Islet precursor cell (in vitro differentiated cells): ENCODE results near the gene SPRING1.

Source experiments
- DNase-seq: peaks from one replicate; pipeline ENCODE4 v3.0.0-alpha.2; 2018

SPRING1 gene

GRCh38 chr12:116707751-116708150 is 30.1 kb downstream of the SPRING1 start:
- peak; percentile 49 for DNase-seq

DNA sequence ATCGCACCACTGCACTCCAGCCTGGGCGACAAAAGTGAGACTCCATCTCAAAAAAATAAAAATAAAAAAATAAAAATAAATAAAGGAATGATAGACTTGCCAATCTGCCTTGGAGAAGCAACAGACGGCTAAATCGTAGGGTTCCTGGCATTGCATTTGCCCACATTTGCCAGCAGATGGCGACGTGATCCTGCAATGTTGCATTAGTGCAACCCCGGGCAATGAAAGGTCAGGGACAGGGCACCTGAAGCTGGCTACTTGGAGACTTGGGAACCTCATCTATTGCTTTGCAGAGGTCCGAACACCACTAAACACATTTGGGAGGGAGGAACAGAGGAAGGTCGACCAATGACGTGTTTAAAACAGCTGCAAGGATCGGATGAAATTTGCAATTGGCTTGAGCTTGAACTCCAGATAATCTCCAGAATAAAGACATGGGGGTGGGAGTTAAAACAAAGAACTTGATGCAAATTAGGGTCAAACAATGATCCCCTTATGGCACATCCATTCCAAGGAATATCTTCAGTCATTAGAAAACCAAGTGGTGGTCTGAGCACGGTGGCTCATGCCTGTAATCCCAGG is 34.6 kb downstream of the SPRING1 start:
- DNase-seq, result peak; percentile 86

DNA sequence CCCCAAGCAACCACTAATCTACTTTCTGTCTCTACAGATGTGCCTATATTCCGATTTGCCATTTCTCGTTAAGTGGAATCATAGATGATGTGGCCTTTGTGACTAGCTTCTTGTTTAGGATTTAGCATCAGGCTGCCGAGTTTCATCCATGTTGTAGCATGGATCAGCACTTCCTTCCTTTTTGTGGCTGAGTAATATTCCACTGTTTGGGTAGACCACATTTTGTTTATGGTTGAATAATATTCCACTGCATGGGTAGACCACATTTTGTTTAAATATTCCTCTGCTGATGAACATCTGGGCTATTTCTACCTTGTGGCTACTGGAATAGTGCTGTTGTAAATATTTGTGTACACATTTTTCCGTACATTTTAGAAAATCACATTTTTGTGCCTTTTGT is 36.4 kb downstream of the SPRING1 start:
- no peak for DNase-seq

GRCh38 chr12:116700066-116700465 is 37.8 kb downstream of the SPRING1 start:
- DNase-seq, result no peak

GRCh38 chr12:116698554-116699075 is 39.3 kb downstream of the SPRING1 start:
- no peak for DNase-seq

DNA sequence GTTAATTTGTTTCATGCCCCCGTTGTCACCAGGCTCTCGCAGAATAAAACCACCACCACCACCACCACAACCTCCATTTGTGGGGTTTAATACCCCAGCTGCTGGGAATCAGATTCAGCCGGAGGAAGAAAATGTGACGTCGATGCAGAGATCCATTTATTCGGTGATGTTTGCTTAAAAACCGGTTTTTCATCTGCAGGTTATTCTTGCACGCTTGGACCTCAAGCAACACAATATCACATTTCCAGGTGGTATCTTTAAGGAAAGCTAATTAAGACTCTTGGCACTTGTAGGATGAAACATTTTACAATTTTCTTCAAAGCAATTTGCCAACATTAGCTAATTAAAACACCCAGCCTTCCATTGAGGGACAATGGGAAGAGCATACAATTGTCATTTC is 39.8 kb downstream of the SPRING1 start:
- DNase-seq, result no peak

GRCh38 chr12:116697716-116698115 is 40.2 kb downstream of the SPRING1 start:
- DNase-seq, result no peak

- peak; percentile 85 for DNase-seq
These were observed 40.6 kb downstream of the SPRING1 start for GRCh38 chr12:116697305-116697704.

DNA sequence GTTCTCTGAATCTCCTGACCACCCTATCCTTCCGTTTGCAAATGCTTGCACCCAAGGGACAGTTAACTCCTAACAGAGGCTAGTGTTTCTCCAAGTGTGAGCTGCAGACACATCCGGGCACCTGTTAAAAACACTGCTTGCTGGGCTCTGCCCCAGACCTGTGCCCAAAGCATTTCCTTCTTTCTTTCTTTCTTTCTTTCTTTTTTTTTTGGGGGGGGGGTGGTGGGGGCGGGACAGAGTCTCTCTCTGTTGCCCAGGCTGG is 42.5 kb downstream of the SPRING1 start:
- no peak for DNase-seq

- DNase-seq, result no peak
These were observed 43.0 kb downstream of the SPRING1 start for GRCh38 chr12:116694653-116695463.

GRCh38 chr12:116693286-116694227 is 44.3 kb downstream of the SPRING1 start:
- DNase-seq, result peak; percentile 52

- no peak for DNase-seq
These were observed 45.3 kb downstream of the SPRING1 start for GRCh38 chr12:116692605-116693004.

GRCh38 chr12:116691636-116692035 is 46.2 kb downstream of the SPRING1 start:
- DNase-seq, result no peak

- DNase-seq, result no peak
These were observed 46.7 kb downstream of the SPRING1 start for GRCh38 chr12:116691205-116691604.

DNA sequence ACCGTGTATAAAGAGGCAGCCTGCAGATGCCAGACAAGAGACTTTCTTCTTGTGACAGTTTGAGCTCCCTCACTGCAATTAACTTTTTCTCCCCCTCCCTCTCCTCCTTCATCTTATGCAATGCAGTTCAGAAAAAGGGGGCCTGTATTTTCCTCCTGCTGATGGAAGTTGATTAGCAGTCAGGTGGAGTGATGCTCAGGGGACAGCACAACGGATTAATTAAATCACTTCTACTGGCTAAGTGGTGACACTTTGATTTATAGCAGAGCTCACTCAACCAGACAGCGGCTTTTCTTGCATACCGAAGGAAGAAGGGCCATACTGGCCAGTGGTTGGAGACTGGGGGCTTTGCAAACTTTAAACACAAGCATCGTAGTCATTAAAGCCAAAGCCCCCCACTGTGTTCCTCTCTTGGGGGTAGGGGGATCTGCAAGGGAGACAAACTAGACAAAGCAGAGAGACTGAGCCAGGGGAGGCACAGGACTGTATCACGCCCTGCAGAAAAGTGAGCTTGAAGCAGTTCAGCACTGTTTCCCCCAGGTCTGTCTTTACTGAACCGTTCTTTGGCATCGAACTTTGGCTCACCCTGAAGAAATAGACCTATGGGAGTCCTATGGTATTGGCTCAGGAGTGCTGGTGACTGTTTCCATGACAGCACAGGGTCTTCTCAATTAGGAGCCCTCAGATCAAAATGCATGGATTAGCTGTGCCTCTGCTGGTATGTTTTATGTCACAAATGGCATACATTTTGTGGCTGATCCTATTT is 47.7 kb downstream of the SPRING1 start:
- DNase-seq, result peak; percentile 63

DNA sequence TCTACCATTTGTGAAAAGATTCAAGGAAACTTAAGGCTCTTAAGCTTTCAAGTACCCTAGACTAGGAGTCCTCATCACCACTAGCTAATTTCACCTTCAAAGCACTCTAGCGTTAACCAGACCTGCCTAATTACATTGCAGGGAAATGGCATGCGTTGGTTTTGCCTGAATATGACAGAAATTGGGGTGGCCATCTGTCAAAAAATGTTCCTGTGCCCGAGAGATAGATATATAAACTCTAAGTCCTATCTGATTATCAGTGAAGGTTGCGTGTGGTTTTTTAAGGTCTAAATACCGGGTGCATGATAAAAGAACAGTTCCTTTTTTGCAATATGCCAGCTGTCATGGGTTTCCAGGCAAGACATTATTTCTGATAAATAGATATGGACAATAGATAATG is 48.3 kb downstream of the SPRING1 start:
- DNase-seq, result no peak
